Ecto neural progenitor cell (in vitro differentiated cells): ENCODE measurements around the gene PSAPL1.

Experiments
- DNase-seq: peaks from one replicate; pipeline ENCODE4 v3.0.0-alpha.2; 2018; ENCODE audit warnings: low spot score

PSAPL1 gene

GRCh38 chr4:7430965-7431695 is 3.6 kb downstream of the PSAPL1 start:
- DNase-seq, result no peak

GRCh38 chr4:7430368-7430964 is 4.3 kb downstream of the PSAPL1 start:
- DNase-seq, result no peak

GRCh38 chr4:7429601-7430078 is 5.1 kb downstream of the PSAPL1 start:
- DNase-seq, result no peak

- no peak for DNase-seq
These were observed 5.7 kb downstream of the PSAPL1 start for GRCh38 chr4:7429069-7429416.

GRCh38 chr4:7428261-7429068 is 6.3 kb downstream of the PSAPL1 start:
- DNase-seq, result no peak

GRCh38 chr4:7427831-7428260 is 6.9 kb downstream of the PSAPL1 start:
- no peak for DNase-seq

- DNase-seq, result no peak
These were observed 7.4 kb downstream of the PSAPL1 start for GRCh38 chr4:7427361-7427760.

GRCh38 chr4:7426525-7427171 is 8.1 kb downstream of the PSAPL1 start:
- DNase-seq, result peak; percentile 39

GRCh38 chr4:7425591-7426468 is 8.9 kb downstream of the PSAPL1 start:
- DNase-seq, result no peak

GRCh38 chr4:7425124-7425523 is 9.6 kb downstream of the PSAPL1 start:
- DNase-seq, result peak; percentile 45

GRCh38 chr4:7424553-7425111 is 10.1 kb downstream of the PSAPL1 start:
- peak; percentile 43 for DNase-seq

- DNase-seq, result peak; percentile 38
These were observed 10.8 kb downstream of the PSAPL1 start for GRCh38 chr4:7423801-7424552.

GRCh38 chr4:7423391-7423790 is 11.3 kb downstream of the PSAPL1 start:
- no peak for DNase-seq

- no peak for DNase-seq
These were observed 11.9 kb downstream of the PSAPL1 start for GRCh38 chr4:7422898-7423180.

GRCh38 chr4:7422151-7422897 is 12.4 kb downstream of the PSAPL1 start:
- DNase-seq, result no peak

- peak; percentile 30 for DNase-seq
These were observed 13.2 kb downstream of the PSAPL1 start for GRCh38 chr4:7421356-7422150.

GRCh38 chr4:7420661-7421040 is 14.1 kb downstream of the PSAPL1 start:
- DNase-seq, result peak; percentile 32

GRCh38 chr4:7419961-7420660 is 14.6 kb downstream of the PSAPL1 start:
- DNase-seq, result no peak
